Esophagus (tissue), 2 donors: Measurements from ENCODE around the gene RAB3GAP2. TPM values are rescaled to one million over a fixed set of nuclear protein-coding genes. Genes with fewer than 3 reads are reported as not detected.
"Not testable (repeated sequence)": the region's sequence is repeated elsewhere in the genome, so short reads cannot be mapped to it uniquely, and the experiment has no call there.

ENCODE experiments used
- H3K27ac ChIP-seq, 2 donors: one replicate each; pipeline ENCODE4 v1.5.1; 2013; ENCODE audit warnings: low read depth in 2 of 2, mild to moderate bottlenecking in 2 of 2, inconsistent platforms in 1 of 2, low read length in 1 of 2, moderate library complexity in 1 of 2
- H3K27me3 ChIP-seq, 2 donors: one replicate each; pipeline ENCODE4 v1.6.1; 2013; ENCODE audit warnings: low read length in 2 of 2, control low read depth in 1 of 2, mild to moderate bottlenecking in 1 of 2; ENCODE audit not compliant: insufficient read depth in 2 of 2, control insufficient read depth in 1 of 2
- H3K36me3 ChIP-seq, 2 donors: one replicate each; pipeline ENCODE4 v1.6.1; 2013; ENCODE audit warnings: low read length in 1 of 2; ENCODE audit not compliant: control insufficient read depth in 2 of 2, insufficient read depth in 2 of 2
- H3K4me1 ChIP-seq, 2 donors: one replicate each; pipeline ENCODE4 v1.6.1; 2013; ENCODE audit warnings: low read length in 1 of 2; ENCODE audit not compliant: control insufficient read depth in 2 of 2, insufficient read depth in 2 of 2
- H3K4me3 ChIP-seq, 2 donors: one replicate each; pipeline ENCODE4 v1.5.1; 2013; ENCODE audit warnings: low read length in 2 of 2, mild to moderate bottlenecking in 2 of 2, low read depth in 1 of 2, moderate library complexity in 1 of 2
- H3K9me3 ChIP-seq, 2 donors: one replicate each; pipeline ENCODE4 v1.6.1; 2013; ENCODE audit warnings: mild to moderate bottlenecking in 2 of 2, low read depth in 1 of 2, low read length in 1 of 2, moderate library complexity in 1 of 2; ENCODE audit not compliant: control insufficient read depth in 2 of 2, insufficient read depth in 1 of 2
- WGBS, 2 donors: extraction: QIAGEN DNeasy Blood & Tissue Kit; methylation state at CpG; one replicate each; pipeline ENCODE4 v1.1.7; 2013; 5-methylcytosine and 5-hydroxymethylcytosine counted together
- polyA plus RNA-seq, 2 donors: library from polyadenylated mRNA; stranded (reverse); fragments of 200-250 nt; gene quantifications; one replicate each; pipeline ENCODE4 v1.2.3, GENCODE V29; 2013
- donor health status: healthy with polysubstance abuse.
- donor health status: Bipolar disorder and iron deficiency.

The RAB3GAP2 gene
- polyA plus RNA-seq, 2 donors, result 5.7 to 6.1 TPM

DNA sequence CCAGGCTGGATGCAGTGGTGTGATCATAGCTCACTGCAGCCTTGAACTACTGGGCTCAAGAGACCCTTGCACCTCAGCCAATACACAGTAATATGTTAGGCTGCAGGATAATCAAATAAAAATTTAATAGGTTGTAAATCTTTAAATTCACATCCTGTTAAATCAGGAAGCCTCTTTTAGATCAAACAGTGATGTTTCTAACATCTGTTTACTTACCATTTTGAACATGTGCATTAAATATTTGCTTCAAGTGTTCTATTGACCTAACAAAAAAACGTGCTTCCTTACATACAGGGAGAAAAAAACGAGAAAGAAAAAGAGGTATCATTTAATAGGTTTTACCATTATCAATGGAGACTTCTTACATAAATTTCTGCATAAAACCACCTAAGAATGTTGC lies 107.7 kb downstream of the RAB3GAP2 start:
- H3K36me3 ChIP-seq, result peaks cover 4 to 7% of the 10 kb centered on the region in 2 donors
- no peaks in the 10 kb centered on the region for H3K27me3 ChIP-seq
- no peak overlapping the region for H3K27ac ChIP-seq
- H3K4me1 ChIP-seq, result no peaks in the 10 kb centered on the region
- 67 to 71% methylated on average over 2 of the region's 2 CpGs for WGBS, 2 donors
- no peaks in the 10 kb centered on the region for H3K9me3 ChIP-seq
- no peak overlapping the region for H3K4me3 ChIP-seq

DNA sequence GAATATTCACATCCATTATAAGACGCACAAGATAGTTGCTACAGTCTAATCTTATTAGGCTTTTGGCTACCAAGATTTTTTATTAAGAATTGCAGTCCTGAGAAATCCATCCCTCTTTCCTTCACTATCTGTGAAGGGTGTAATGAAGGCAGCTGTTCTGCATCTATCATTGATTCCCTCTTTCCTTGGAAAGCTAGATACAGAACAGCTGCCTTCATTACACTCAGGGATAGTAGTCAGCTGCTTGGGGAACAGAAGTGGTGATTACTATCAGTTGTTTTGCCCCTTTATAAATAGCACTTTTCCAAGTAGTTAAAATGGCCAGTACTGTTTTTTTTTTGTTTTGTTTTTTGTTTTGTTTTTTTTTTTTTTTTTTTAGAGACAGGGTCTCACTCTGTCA lies 108.1 kb downstream of the RAB3GAP2 start:
- no peak overlapping the region for H3K4me3 ChIP-seq
- no peaks in the 10 kb centered on the region for H3K27me3 ChIP-seq
- H3K36me3 ChIP-seq, result peaks cover 4 to 7% of the 10 kb centered on the region in 2 donors
- H3K9me3 ChIP-seq, result no peaks in the 10 kb centered on the region
- H3K27ac ChIP-seq, result no peak overlapping the region
- 82 to 97% methylated on average over 1 of the region's 1 CpG for WGBS, 2 donors
- H3K4me1 ChIP-seq, result no peaks in the 10 kb centered on the region

- Histone ChIP-seq H3K27me3 (no peaks in the 10 kb centered on the region), H3K4me3 (no peak overlapping the region), H3K9me3 (no peaks in the 10 kb centered on the region), H3K4me1 (no peaks in the 10 kb centered on the region), H3K36me3 (peaks cover 0 to 2% of the 10 kb centered on the region in 2 donors), H3K27ac (no peak overlapping the region)
- 94 to 100% methylated on average over 1 of the region's 1 CpG for WGBS, 2 donors
Observed at GRCh38 chr1:220160027-220160426, 112.2 kb downstream of the RAB3GAP2 start.

DNA sequence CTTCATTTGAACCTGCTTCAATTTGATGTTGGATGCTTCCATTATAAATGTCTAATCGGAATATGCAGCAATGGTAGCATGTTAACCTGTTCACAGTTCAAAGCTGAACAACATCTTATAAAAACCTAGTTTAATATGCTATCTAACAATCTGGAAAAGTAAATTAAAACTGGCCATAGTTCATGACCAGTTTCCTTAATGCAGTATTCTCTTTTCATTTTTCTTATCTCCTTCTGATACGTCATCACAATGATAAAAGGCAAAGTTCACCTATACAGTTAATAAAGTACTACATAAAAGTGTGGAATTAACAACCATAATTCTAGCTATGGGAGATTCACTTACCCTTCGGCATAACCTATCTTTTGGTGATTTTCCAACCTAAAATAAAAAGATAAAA lies 113.2 kb downstream of the RAB3GAP2 start:
- WGBS, 2 donors, result 83 to 97% methylated on average over 3 of the region's 3 CpGs
- peaks cover 0 to 4% of the 10 kb centered on the region in 2 donors for H3K36me3 ChIP-seq

DNA sequence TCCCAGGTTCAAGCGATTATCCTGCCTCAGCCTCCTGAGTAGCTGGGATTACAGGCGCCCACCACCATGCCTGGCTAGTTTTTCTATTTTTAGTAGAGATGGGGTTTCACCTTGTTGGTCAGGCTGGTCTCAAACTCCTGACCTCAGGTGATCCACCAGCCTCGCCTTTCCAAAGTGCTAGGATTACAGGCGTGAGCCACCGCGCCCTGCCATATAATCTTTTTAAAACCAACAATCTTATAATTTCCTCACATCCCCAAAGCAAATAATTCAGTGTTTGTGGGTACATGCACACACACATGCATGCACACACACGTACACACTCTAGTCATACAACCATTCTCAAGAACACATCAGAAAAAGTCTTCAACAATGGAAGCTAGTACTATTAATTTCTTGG lies 113.7 kb downstream of the RAB3GAP2 start:
- not testable (repeated sequence) for H3K4me3 ChIP-seq, H3K4me1 ChIP-seq, H3K36me3 ChIP-seq, H3K27ac ChIP-seq, H3K9me3 ChIP-seq, H3K27me3 ChIP-seq
- WGBS, 2 donors, result 80 to 95% methylated on average over 7 of the region's 7 CpGs

More for the DNA sequence above, 113.2 kb downstream of the RAB3GAP2 start:
- H3K9me3 ChIP-seq, result no peaks in the 10 kb centered on the region
- H3K27me3 ChIP-seq, result no peaks in the 10 kb centered on the region
- no peaks in the 10 kb centered on the region for H3K4me1 ChIP-seq
- no peak overlapping the region for H3K27ac ChIP-seq
- no peak overlapping the region for H3K4me3 ChIP-seq

DNA sequence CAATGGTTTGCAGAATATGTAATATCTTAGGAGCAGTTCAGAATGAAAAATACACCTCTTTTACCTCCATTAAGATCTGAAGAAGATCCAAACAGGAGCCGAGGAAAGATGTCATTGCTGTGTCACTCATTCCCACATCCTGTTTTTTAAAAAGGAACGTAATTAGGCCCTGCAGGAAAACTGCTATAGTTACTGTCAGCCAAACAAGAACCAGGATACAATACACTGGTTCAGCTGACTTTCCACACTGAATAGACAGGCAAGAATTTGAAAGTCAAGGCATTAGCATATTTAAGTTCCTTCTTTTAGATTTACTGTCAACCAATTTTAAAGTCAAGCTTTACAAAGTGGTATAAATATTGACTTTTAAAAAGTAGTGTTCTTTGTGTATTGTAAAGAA lies 114.5 kb downstream of the RAB3GAP2 start:
- H3K27ac ChIP-seq, result no peak overlapping the region
- no peaks in the 10 kb centered on the region for H3K9me3 ChIP-seq
- no peaks in the 10 kb centered on the region for H3K27me3 ChIP-seq
- H3K36me3 ChIP-seq, result peaks cover 0 to 4% of the 10 kb centered on the region in 2 donors
- no peak overlapping the region for H3K4me3 ChIP-seq
- WGBS, 2 donors, result 69 to 74% methylated on average over 2 of the region's 2 CpGs
- H3K4me1 ChIP-seq, result no peaks in the 10 kb centered on the region

- H3K9me3 ChIP-seq, result no peaks in the 10 kb centered on the region
- peaks cover 0 to 6% of the 10 kb centered on the region in 2 donors for H3K36me3 ChIP-seq
- no peak overlapping the region for H3K4me3 ChIP-seq
- no peak overlapping the region for H3K27ac ChIP-seq
- H3K27me3 ChIP-seq, result no peaks in the 10 kb centered on the region
- no peaks in the 10 kb centered on the region for H3K4me1 ChIP-seq
- WGBS, 2 donors, result 93 to 94% methylated on average over 4 of the region's 4 CpGs
Observed at GRCh38 chr1:220156620-220157146, 115.6 kb downstream of the RAB3GAP2 start.

GRCh38 chr1:220153147-220153546 lies 119.1 kb downstream of the RAB3GAP2 start:
- Histone ChIP-seq H3K36me3 (peaks cover 0 to 5% of the 10 kb centered on the region in 2 donors), H3K4me1 (no peaks in the 10 kb centered on the region), H3K27me3 (no peaks in the 10 kb centered on the region), H3K27ac (no peak overlapping the region), H3K4me3 (no peak overlapping the region), H3K9me3 (no peaks in the 10 kb centered on the region)

GRCh38 chr1:220151454-220151853 lies 120.8 kb downstream of the RAB3GAP2 start:
- Histone ChIP-seq H3K27ac (no peak overlapping the region), H3K27me3 (no peaks in the 10 kb centered on the region), H3K36me3 (peaks cover 0 to 5% of the 10 kb centered on the region in 2 donors), H3K4me3 (no peak overlapping the region), H3K4me1 (no peaks in the 10 kb centered on the region), H3K9me3 (no peaks in the 10 kb centered on the region)
- 51 to 56% methylated on average over 3 of the region's 3 CpGs for WGBS, 2 donors

DNA sequence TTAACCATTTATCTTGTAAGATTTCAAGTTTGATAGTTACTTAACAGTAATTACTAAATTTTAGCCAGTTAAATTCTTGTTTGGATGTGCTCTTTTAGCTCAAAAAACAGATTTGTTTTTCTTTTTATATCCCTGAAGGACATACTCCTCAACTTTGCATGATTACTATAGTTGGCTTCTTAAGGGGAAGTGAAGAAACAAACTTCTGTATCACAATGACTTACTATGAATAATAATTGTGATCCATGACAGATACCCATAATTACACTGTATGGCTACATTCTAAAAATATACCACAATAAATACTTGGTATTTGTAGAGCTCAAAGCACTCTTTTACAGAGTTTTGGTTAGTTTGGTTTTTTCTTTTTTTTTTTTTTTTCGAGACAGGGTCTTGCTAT lies 122.5 kb downstream of the RAB3GAP2 start:
- no peaks in the 10 kb centered on the region for H3K27me3 ChIP-seq
- H3K4me3 ChIP-seq, result no peak overlapping the region
- H3K9me3 ChIP-seq, result no peaks in the 10 kb centered on the region
- H3K36me3 ChIP-seq, result peaks cover 0 to 5% of the 10 kb centered on the region in 2 donors
- WGBS, 2 donors, result 81 to 96% methylated on average over 1 of the region's 1 CpG
- no peaks in the 10 kb centered on the region for H3K4me1 ChIP-seq
- no peak overlapping the region for H3K27ac ChIP-seq
